ENCODE measurements around the gene ATG2B. TPM values are rescaled to one million over a fixed set of nuclear protein-coding genes. Genes with fewer than 3 reads are reported as not detected.

ATG2B gene
- total RNA-seq, 2 donors from 2014 or later = 24.5 to 43.3 TPM

GRCh38 chr14:96270565-96271420, 92.3 kb downstream of the ATG2B start:
- Histone ChIP-seq H3K27ac (no peak overlapping the region), H3K27me3 (replicated peaks; ENCODE audit: insufficient read depth) (no peaks in the 10 kb centered on the region), H3K4me1 (replicated peaks) (no peaks in the 10 kb centered on the region), H3K9me3 (no peaks in the 10 kb centered on the region), H3K36me3 (no peaks in the 10 kb centered on the region), H3K4me3 (no peak overlapping the region)
- 93% methylated on average over 8 of the region's 8 CpGs for WGBS
- no peak for DNase-seq (ENCODE audit: low spot score)
- no peak for TF ChIP-seq CTCF (IDR thresholded peaks at IDR 0.05)
- TF ChIP-seq POLR2A (IDR thresholded peaks at IDR 0.05) = no peak
- TF ChIP-seq POLR2AphosphoS5 (IDR thresholded peaks at IDR 0.05) = no peak
- intact Hi-C loops (cut with DNase I) = loop anchor here (10.0 kb wide), 1 partner anchor 706 kb away; no protein-coding TSS in a partner anchor

DNA sequence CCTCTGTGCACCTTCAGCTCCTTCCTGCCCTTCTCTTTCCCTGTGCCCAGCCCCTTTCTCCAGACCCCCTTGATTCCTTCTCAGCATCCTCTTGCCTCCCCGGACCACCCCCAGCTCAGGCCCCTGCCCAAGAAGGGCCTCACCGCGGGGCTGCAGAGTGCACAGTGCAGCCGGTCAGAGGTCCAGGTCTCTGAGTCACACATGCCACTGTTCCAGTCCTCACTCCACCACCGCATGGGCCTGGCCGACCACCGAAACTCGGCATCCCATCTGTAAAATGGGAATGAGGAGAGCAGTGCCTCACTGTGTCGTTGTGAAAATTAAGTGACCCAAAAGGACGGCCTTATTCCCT, 93.8 kb downstream of the ATG2B start:
- H3K4me3 ChIP-seq = no peak overlapping the region
- H3K27me3 ChIP-seq (replicated peaks; ENCODE audit: insufficient read depth) = no peaks in the 10 kb centered on the region
- H3K27ac ChIP-seq = no peak overlapping the region
- no peaks in the 10 kb centered on the region for H3K9me3 ChIP-seq
- WGBS = 80% methylated on average over 10 of the region's 10 CpGs
- intact Hi-C loops (cut with DNase I) = no loop called here
- TF ChIP-seq CTCF (IDR thresholded peaks at IDR 0.05) (no peak), POLR2A (IDR thresholded peaks at IDR 0.05) (no peak), POLR2AphosphoS5 (IDR thresholded peaks at IDR 0.05) (no peak)
- no peak for DNase-seq (ENCODE audit: low spot score)
- H3K36me3 ChIP-seq = no peaks in the 10 kb centered on the region
- H3K4me1 ChIP-seq (replicated peaks) = no peaks in the 10 kb centered on the region

DNA sequence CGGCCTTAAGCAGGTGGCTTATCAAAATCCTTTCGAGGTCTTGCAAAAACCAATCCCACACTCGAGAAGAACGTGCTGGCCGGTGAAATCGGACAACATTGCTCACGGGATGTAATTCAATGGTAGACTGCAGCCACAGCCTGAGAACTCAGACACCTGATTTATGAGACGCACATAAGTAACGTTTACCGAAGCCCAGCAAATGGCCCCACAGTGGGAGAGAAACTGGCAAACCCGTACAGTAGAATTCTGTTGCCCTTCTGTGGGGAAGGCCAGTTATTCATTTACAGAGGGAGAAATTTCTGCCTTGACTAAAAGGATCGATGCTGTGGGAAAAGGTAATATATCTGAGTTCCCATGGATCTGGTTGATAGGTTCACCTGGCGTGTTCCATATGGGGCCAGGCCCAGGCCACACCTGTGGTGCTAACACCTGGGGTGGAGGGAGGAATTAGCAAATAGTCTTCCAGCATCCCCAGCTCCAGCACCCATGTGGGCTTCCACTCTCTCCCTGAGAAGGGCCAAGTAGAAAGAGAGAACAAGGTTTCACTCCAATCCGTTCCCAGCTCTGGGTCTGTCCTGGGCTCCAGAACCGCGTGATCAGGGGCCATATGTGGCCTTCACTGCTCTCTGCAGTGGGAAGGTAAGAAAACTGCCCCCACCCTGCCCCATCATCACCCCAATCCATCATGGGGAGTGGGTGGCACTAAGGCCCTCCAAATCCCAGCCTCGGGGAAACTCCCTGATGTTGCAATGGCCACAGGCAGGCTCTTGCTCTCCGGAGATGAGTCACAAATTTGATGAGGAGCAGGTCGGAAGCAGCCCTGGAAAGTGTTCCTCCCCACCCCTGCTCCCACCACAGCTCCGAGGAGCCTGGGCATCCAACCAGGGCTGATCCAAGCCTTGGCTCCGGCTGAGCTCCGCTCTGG, 94.4 kb downstream of the ATG2B start:
- intact Hi-C loops (cut with DNase I) = no loop called here
- no peaks in the 10 kb centered on the region for H3K4me1 ChIP-seq (replicated peaks)
- H3K36me3 ChIP-seq = no peaks in the 10 kb centered on the region
- peak; percentile 11 for DNase-seq (ENCODE audit: low spot score)
- H3K27me3 ChIP-seq (replicated peaks; ENCODE audit: insufficient read depth) = no peaks in the 10 kb centered on the region
- no peak overlapping the region for H3K4me3 ChIP-seq
- TF ChIP-seq POLR2AphosphoS5 (IDR thresholded peaks at IDR 0.05) (no peak), CTCF (IDR thresholded peaks at IDR 0.05) (no peak), POLR2A (IDR thresholded peaks at IDR 0.05) (no peak)
- no peaks in the 10 kb centered on the region for H3K9me3 ChIP-seq
- H3K27ac ChIP-seq = no peak overlapping the region
- 56% methylated on average over 22 of the region's 22 CpGs for WGBS

- DNase-seq (ENCODE audit: low spot score) = no peak
- Histone ChIP-seq H3K9me3 (no peaks in the 10 kb centered on the region), H3K36me3 (no peaks in the 10 kb centered on the region), H3K27me3 (replicated peaks; ENCODE audit: insufficient read depth) (peaks cover under 1% of the 10 kb centered on the region), H3K27ac (no peak overlapping the region), H3K4me3 (no peak overlapping the region), H3K4me1 (replicated peaks) (no peaks in the 10 kb centered on the region)
- no peak for TF ChIP-seq POLR2A (IDR thresholded peaks at IDR 0.05)
- no peak for TF ChIP-seq CTCF (IDR thresholded peaks at IDR 0.05)
- no peak for TF ChIP-seq POLR2AphosphoS5 (IDR thresholded peaks at IDR 0.05)
- 85% methylated on average over 5 of the region's 5 CpGs for WGBS
- intact Hi-C loops (cut with DNase I) = no loop called here
Measured at GRCh38 chr14:96267916-96268315, 95.2 kb downstream of the ATG2B start.

All from prostate gland (tissue), 2 donors.